Measurements from ENCODE around the gene TNFRSF25. TPM values are rescaled to one million over a fixed set of nuclear protein-coding genes. Genes with fewer than 3 reads are reported as not detected.

The TNFRSF25 gene
- total RNA-seq, 2 experiments from 2014 or later = 47.7 to 55.8 TPM

DNA sequence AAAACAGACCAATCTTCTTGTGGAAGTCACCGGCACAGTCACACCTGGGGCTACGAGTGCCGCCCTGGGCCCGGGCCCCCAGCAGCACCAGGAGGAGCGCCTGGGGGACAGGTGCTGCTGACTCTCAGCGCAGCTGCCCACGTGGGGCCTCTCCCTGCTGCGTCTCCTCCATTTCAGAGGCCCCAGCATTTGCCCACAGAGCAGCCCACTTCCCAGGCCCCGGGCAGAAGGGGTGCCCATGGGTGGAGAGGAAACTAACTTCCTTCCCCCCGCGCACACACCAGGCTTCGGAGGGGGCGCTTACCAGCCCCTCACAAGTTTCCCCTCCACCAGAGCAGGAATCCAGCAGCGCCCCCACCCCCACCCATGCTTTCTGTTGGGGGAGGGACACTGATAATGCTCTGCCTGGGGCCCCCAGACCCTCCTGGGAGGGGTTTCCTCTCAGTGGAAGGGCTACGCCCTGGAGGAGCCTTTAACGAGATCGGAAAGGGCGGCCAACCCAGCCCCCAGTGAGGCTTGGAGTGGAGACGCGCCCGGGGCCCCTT lies 440 bp downstream of the TNFRSF25 start:
- peaks cover 44% of the 10 kb centered on the region for H3K4me1 Mint-ChIP-seq (ENCODE audit: low read depth)
- peak overlapping the region; percentile 86 for H3K4me3 Mint-ChIP-seq

DNA sequence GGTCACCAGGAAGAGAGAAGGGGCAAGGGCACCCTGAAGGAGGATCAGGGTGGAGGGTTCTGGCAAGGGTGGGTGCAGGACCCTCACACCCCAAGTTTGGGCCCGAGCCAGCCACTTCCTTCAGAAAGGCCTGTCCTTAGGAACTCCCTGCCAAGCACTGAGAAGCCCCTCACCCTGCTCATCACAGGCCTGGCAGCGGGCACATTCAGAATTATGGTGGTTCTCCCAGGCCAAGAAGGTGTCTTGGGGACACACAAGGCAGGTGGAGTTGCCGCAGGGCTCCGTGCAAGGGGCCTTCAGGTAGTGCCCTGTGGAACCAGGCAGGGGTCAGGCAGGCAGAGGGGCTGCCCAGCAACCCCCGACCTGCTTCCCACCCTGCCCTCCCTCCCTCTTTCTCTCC lies 1.1 kb downstream of the TNFRSF25 start:
- Mint-ChIP-seq H3K4me1 (ENCODE audit: low read depth) (peaks cover 51% of the 10 kb centered on the region), H3K27me3 (ENCODE audit: low read depth) (no peaks in the 10 kb centered on the region), H3K36me3 (ENCODE audit: low read depth) (peaks cover 38% of the 10 kb centered on the region), H3K4me3 (peak overlapping the region; percentile 86), H3K27ac (peak overlapping the region; percentile 84), H3K9me3 (ENCODE audit: insufficient read depth) (no peaks in the 10 kb centered on the region)
- DNase-seq = no peak
- ATAC-seq = no peak
- POLR2A ChIA-PET = interaction anchor here (1.3 kb wide), 1 partner anchor 26 kb away, joined by 6 read pairs; the partner anchor contains the start of gene PLEKHG5
- CTCF ChIA-PET = interaction anchor here (1.1 to 2.2 kb wide), 2 partner anchors 26 to 219 kb away, joined by 3 to 8 read pairs; partner anchors contain the start of gene PLEKHG5

More for the DNA sequence above, 440 bp downstream of the TNFRSF25 start:
- Mint-ChIP-seq H3K36me3 (ENCODE audit: low read depth) (peaks cover 36% of the 10 kb centered on the region), H3K9me3 (ENCODE audit: insufficient read depth) (no peaks in the 10 kb centered on the region), H3K27me3 (ENCODE audit: low read depth) (no peaks in the 10 kb centered on the region), H3K27ac (peak overlapping the region; percentile 84)
- ATAC-seq = peak; percentile 61
- CTCF ChIA-PET = interaction anchor here (0.6 to 2.2 kb wide), 3 partner anchors 25 to 28 kb away, joined by 3 to 8 read pairs (median 6); partner anchors contain the start of gene PLEKHG5
- DNase-seq = peak; percentile 55
- POLR2A ChIA-PET = interaction anchor here (1.3 to 1.5 kb wide), 2 partner anchors 26 to 28 kb away, joined by 5 to 6 read pairs; partner anchors contain the start of gene PLEKHG5

DNA sequence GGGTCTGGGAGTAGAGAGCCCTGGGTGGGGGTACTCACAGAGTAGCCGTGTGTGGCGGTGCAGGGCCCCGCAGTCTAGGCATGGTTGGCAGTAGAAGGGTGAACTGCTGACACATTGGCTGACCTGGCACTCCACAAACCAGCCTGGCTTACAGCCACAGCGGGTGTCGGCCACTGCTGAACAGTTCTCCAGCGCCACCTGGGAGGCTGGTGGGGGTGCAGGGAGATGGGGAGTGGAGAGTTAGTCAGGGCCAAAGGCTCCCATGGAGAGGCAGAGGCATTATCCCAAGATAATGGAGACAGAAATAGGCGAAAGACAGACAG lies 1.5 kb downstream of the TNFRSF25 start:
- DNase-seq (peak; percentile 42), ATAC-seq (no peak)
- CTCF ChIA-PET = interaction anchor here (1.1 to 2.4 kb wide), 3 partner anchors 10 to 218 kb away, joined by 3 to 8 read pairs (median 8); partner anchors contain the start of gene PLEKHG5
- Mint-ChIP-seq H3K27me3 (ENCODE audit: low read depth) (peaks cover under 1% of the 10 kb centered on the region), H3K4me1 (ENCODE audit: low read depth) (peaks cover 55% of the 10 kb centered on the region), H3K27ac (peak overlapping the region; percentile 53), H3K9me3 (ENCODE audit: insufficient read depth) (no peaks in the 10 kb centered on the region), H3K4me3 (peak overlapping the region; percentile 86), H3K36me3 (ENCODE audit: low read depth) (peaks cover 38% of the 10 kb centered on the region)
- POLR2A ChIA-PET = interaction anchor here (1.3 kb wide), 1 partner anchor 27 kb away, joined by 6 read pairs; the partner anchor contains the start of gene PLEKHG5

DNA sequence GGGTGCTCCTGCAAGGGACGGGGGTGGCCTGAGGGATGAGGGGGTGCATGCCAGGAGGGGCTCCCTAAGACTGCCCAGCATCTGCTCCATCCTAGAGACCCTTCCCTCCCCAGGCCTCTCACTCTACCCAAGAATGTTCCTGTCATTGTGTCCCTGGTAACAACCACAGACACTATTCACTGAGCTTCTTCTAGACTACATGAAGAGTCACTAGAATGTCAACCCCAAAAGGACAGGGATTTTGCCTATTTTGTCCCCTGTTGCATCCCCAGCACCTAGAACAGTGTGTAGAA lies 2.9 kb downstream of the TNFRSF25 start:
- ChIA-PET CTCF (interaction anchor here (1.3 to 2.4 kb wide), 4 partner anchors 8 to 28 kb away, joined by 3 to 8 read pairs (median 6); partner anchors contain the start of gene PLEKHG5), POLR2A (no interaction called here)
- Mint-ChIP-seq H3K4me3 (no peak overlapping the region), H3K27me3 (ENCODE audit: low read depth) (peaks cover 2% of the 10 kb centered on the region), H3K27ac (no peak overlapping the region), H3K4me1 (ENCODE audit: low read depth) (peaks cover 57% of the 10 kb centered on the region), H3K9me3 (ENCODE audit: insufficient read depth) (no peaks in the 10 kb centered on the region), H3K36me3 (ENCODE audit: low read depth) (peaks cover 38% of the 10 kb centered on the region)
- DNase-seq (no peak), ATAC-seq (no peak)

DNA sequence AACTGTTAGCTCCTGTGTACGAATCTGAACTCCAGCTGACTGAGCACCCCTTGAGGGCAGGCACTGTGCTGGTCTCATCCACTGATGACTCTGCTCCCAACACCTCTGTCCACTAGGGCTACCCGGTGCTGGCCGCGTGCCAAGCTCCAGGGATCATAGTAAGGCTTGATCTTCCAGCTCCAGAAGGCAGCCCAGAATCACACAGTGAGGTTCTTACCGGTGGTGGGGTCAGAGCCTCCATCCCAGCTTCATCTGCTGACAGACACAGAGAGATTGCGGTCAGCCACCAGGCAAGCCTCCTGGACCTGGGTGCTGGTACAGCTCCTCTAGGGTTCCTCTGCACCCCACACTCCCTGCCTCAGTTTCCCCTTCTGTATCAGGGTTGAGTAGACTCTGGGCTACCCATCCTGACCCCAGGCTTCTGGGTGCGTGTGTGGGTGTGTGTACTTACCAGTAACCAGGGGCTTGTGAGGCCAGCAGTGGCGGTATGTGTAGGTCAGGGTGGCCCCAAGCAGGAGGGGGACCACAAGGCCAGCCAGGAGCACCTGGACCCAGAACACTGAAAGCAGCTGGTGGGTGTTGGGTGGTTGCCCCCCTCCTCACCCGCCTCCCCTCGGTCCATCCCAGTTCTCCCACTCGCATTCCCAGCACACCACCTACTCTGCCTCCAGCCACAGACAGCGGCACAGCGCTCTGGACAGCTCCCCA lies 3.4 kb downstream of the TNFRSF25 start:
- DNase-seq = no peak
- ChIA-PET CTCF (interaction anchor here (1.0 to 2.4 kb wide), 4 partner anchors 8 to 24 kb away, joined by 3 to 8 read pairs (median 4); no protein-coding TSS in a partner anchor), POLR2A (no interaction called here)
- Mint-ChIP-seq H3K27me3 (ENCODE audit: low read depth) (peaks cover 2% of the 10 kb centered on the region), H3K9me3 (ENCODE audit: insufficient read depth) (no peaks in the 10 kb centered on the region), H3K4me1 (ENCODE audit: low read depth) (peaks cover 57% of the 10 kb centered on the region), H3K4me3 (no peak overlapping the region), H3K36me3 (ENCODE audit: low read depth) (peaks cover 38% of the 10 kb centered on the region), H3K27ac (no peak overlapping the region)
- no peak for ATAC-seq

DNA sequence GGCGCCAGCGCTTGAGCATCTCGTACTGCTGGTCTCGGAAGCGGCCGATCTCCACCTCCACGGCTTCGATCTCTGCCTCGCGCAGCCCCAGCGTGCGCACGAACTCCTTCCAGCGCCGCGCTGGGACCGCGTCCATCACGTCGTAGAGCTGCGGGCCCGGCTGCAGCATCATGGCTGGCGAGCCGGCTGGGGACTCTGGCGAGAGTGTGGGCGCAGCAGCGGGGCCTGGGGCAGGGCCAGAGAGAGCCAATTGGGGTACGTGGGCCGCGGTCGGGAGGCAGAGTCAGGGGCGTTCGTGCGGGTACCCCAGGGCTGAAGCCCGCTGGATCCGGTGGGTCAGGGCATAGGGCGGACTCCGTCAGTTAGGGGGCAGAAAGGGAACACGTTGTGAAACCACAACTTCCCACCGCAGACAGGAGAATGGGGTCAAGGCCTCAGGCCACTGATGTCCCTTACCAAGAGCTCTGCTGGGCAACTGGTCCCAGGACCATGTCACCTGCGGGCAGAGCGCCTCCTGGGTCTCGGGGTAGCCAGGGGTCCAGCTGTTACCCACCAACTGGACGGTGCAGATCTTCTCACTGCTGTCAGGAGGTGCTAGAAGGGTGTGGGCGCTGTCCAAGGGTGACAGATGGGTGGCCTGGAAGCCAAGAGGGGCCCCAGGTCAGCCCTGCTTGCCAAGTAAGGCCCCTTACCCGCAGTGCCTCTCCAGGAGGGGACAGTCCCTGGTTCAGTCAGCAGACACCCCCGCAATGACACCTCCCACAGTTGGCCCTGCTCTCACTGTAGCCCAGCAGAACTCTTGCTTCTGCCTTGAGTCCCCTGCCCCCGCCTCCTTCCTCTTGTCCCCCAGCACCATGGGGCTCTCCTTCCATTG lies 4.2 kb downstream of the TNFRSF25 start:
- H3K27me3 Mint-ChIP-seq (ENCODE audit: low read depth) = peaks cover 8% of the 10 kb centered on the region
- no peaks in the 10 kb centered on the region for H3K9me3 Mint-ChIP-seq (ENCODE audit: insufficient read depth)
- H3K36me3 Mint-ChIP-seq (ENCODE audit: low read depth) = peaks cover 38% of the 10 kb centered on the region
- ATAC-seq = no peak
- peaks cover 52% of the 10 kb centered on the region for H3K4me1 Mint-ChIP-seq (ENCODE audit: low read depth)
- ChIA-PET POLR2A (no interaction called here), CTCF (interaction anchor here (1.0 kb wide), 1 partner anchor 23 kb away, joined by 4 read pairs; no protein-coding TSS in a partner anchor)
- no peak overlapping the region for H3K27ac Mint-ChIP-seq
- H3K4me3 Mint-ChIP-seq = peak overlapping the region; percentile 25
- no peak for DNase-seq

DNA sequence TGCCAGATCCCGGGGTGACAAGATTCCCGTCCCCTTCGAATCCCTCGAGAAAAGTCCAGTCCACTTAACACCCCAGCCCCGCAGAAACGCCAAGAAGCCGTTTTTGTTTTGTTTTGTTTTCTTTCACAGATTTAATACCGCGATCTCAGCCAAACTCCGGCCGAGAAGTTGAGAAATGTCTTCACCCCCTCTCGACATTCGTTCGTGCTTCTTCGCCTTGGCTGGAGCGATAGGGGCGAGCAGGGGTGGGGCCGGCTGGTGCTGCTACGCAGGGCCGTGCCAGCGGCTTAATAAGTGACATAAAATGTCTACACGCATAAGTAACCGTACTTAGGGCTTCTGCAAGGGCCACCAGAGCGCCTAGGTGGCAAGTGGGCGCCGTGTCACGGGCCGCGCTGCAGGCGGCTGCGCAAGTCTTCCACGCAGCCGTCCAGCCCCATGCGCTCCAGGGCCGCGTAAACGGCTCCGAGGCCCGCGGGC lies 4.9 kb downstream of the TNFRSF25 start:
- no peak for DNase-seq

DNA sequence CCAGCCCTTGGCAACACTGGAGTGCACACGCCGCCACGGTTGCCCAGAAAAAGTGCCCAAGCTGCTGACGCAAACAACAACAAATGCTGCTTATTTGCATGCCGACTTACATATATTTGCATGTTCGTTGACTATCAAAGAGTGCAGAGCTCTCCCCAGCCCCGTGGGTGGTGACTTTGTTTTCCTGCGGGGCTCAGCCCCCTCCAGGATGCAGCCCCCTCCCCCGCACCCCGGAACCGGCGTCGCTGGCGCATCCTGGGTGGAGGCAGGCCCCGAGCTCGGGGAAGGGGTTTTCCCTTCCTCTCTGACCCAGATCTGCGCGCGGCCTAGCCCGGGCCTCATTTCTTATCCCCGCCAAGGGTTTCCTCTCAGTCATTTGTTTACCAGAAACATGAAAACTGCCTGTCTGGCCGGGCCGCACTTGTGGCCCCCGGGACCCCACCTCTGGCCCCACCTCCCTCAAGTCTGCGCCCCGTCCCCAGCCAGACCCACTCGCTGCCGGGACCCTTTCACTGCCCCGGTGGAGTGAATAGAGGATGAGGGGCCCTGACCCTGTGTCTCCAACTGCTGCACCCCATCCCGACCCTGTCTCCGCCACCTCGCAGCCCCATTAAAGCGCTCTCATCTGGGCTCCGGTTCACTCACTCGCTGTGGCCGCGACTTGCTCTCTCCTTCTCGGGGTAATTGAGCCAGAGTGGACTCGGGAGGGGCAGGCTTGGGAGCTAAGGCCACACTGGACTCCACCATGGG lies 5.5 kb downstream of the TNFRSF25 start:
- peak overlapping the region; percentile 73 for H3K4me3 Mint-ChIP-seq
- peaks cover 54% of the 10 kb centered on the region for H3K4me1 Mint-ChIP-seq (ENCODE audit: low read depth)
- DNase-seq (peak; percentile 81), ATAC-seq (peak; percentile 75)
- H3K9me3 Mint-ChIP-seq (ENCODE audit: insufficient read depth) = no peaks in the 10 kb centered on the region
- H3K36me3 Mint-ChIP-seq (ENCODE audit: low read depth) = peaks cover 38% of the 10 kb centered on the region
- H3K27ac Mint-ChIP-seq = peak overlapping the region; percentile 86
- ChIA-PET CTCF (interaction anchor here (0.9 to 2.2 kb wide), 13 partner anchors 11 to 241 kb away, joined by 3 to 16 read pairs (median 4); partner anchors contain the start of genes DNAJC11 and NOL9), POLR2A (interaction anchor here (0.7 to 1.4 kb wide), 8 partner anchors 10 to 142 kb away, joined by 3 to 7 read pairs (median 4); partner anchors contain the start of gene KLHL21)
- peaks cover 19% of the 10 kb centered on the region for H3K27me3 Mint-ChIP-seq (ENCODE audit: low read depth)

More for the DNA sequence above, 4.9 kb downstream of the TNFRSF25 start:
- ATAC-seq = no peak
- Mint-ChIP-seq H3K4me1 (ENCODE audit: low read depth) (peaks cover 52% of the 10 kb centered on the region), H3K9me3 (ENCODE audit: insufficient read depth) (no peaks in the 10 kb centered on the region), H3K4me3 (peak overlapping the region; percentile 73), H3K27me3 (ENCODE audit: low read depth) (peaks cover 15% of the 10 kb centered on the region), H3K27ac (peak overlapping the region; percentile 86), H3K36me3 (ENCODE audit: low read depth) (peaks cover 38% of the 10 kb centered on the region)
- ChIA-PET POLR2A (interaction anchor here (0.8 to 1.1 kb wide), 3 partner anchors 11 to 21 kb away, joined by 4 read pairs; no protein-coding TSS in a partner anchor), CTCF (interaction anchor here (0.9 to 1.5 kb wide), 6 partner anchors 11 to 214 kb away, joined by 3 to 7 read pairs (median 4); no protein-coding TSS in a partner anchor)

DNA sequence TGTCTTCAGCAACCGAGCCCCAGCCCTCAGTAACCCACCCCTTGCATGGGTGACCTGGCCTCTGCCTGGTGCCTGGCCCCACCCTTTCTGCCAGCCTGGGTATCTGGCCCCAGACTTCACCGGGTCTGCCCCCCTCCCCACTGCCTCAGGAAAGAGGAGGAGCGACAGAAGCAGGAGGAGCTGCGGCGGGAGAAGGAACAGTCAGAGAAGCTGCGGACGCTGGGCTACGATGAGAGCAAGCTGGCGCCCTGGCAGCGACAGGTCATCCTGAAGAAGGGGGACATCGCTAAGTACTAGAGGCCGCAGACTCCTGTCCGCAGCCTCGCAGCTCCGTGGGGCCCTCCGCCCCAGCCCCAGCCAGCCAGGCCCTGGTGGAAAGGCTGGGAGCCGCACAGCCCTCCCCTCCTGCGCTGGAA lies 6.1 kb downstream of the TNFRSF25 start:
- peaks cover 20% of the 10 kb centered on the region for H3K27me3 Mint-ChIP-seq (ENCODE audit: low read depth)
- ATAC-seq (peak; percentile 36), DNase-seq (peak; percentile 46)
- peak overlapping the region; percentile 73 for H3K4me3 Mint-ChIP-seq
- ChIA-PET POLR2A (interaction anchor here (0.7 to 1.4 kb wide), 6 partner anchors 9 to 143 kb away, joined by 3 to 7 read pairs (median 4); partner anchors contain the start of gene KLHL21), CTCF (interaction anchor here (0.9 to 2.2 kb wide), 13 partner anchors 10 to 242 kb away, joined by 3 to 16 read pairs (median 4); partner anchors contain the start of genes DNAJC11 and NOL9)
- peaks cover 52% of the 10 kb centered on the region for H3K4me1 Mint-ChIP-seq (ENCODE audit: low read depth)
- H3K27ac Mint-ChIP-seq = peak overlapping the region; percentile 62
- H3K36me3 Mint-ChIP-seq (ENCODE audit: low read depth) = peaks cover 38% of the 10 kb centered on the region
- no peaks in the 10 kb centered on the region for H3K9me3 Mint-ChIP-seq (ENCODE audit: insufficient read depth)

DNA sequence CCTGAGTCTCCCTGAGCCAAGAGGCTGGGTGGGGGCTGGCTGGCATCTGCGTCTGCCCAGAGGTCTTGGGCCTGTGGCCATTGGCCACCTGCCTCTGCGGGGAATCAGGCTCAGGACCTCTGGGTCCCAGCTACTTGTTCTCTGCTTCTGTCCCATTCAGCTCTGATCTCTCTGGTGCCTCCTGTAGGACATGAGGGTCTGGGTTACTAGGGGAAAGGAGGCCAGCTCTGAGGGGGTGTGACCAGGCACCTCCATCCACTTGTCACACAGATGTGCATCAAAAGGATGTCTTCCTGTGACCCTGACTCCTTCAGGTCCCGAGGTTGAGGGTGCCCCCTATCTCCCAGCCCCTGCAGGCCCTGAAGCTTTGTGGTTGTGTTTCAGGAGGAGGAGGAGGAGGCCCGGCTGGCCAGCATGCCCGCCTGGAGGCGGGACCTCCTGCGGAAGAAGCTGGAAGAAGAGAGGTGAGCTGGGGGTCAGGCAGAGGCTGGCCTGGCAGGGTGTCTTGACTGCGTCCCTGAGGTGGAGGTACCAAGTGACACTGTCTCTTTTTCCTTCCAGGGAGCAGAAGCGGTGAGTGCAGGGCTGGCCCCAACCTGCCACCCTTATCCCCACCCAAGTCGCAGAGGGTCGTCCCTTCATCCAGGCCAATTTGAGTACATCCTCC lies 9.0 kb downstream of the TNFRSF25 start:
- Mint-ChIP-seq H3K9me3 (ENCODE audit: insufficient read depth) (no peaks in the 10 kb centered on the region), H3K27me3 (ENCODE audit: low read depth) (peaks cover 37% of the 10 kb centered on the region), H3K4me1 (ENCODE audit: low read depth) (peaks cover 33% of the 10 kb centered on the region), H3K36me3 (ENCODE audit: low read depth) (peaks cover 15% of the 10 kb centered on the region), H3K4me3 (no peak overlapping the region), H3K27ac (no peak overlapping the region)
- no peak for DNase-seq
- no peak for ATAC-seq
- POLR2A ChIA-PET = no interaction called here
- CTCF ChIA-PET = interaction anchor here (1.3 kb wide), 1 partner anchor 210 kb away, joined by 3 read pairs; no protein-coding TSS in a partner anchor

Data from activated CD8-positive, alpha-beta T cell treated with anti-CD3 and anti-CD28 coated beads, Interleukin-2, amount 10 ng/mL, durations not matched to agents 7 days and 5 days (primary cell).